ENCODE results near the gene PPP1R14D.

DNA sequence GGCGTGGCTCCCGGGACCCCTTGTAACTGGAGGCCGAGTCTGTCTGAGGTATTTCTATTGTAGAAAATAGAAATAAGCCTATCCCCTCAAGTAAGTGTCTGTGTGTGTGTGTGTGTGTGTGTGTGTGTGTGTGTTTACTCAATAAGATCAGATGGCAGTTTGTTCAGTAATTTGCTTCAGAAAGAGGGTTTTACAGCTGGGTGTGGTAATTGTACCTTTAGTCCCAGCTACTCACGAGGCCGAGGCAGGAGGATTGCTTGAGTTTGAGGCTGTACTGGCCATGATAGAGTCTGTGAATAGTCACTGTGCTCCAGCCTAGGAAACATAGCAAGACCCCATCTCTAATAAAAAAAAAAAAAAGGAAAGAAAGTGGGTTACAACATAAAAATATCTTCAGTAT, 24.0 kb upstream of the PPP1R14D start:
- TF ChIP-seq, protein P1, sequence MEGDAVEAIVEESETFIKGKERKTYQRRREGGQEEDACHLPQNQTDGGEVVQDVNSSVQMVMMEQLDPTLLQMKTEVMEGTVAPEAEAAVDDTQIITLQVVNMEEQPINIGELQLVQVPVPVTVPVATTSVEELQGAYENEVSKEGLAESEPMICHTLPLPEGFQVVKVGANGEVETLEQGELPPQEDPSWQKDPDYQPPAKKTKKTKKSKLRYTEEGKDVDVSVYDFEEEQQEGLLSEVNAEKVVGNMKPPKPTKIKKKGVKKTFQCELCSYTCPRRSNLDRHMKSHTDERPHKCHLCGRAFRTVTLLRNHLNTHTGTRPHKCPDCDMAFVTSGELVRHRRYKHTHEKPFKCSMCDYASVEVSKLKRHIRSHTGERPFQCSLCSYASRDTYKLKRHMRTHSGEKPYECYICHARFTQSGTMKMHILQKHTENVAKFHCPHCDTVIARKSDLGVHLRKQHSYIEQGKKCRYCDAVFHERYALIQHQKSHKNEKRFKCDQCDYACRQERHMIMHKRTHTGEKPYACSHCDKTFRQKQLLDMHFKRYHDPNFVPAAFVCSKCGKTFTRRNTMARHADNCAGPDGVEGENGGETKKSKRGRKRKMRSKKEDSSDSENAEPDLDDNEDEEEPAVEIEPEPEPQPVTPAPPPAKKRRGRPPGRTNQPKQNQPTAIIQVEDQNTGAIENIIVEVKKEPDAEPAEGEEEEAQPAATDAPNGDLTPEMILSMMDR (IDR thresholded peaks at IDR 0.05): no peak
- no peak for TF ChIP-seq POLR2A (IDR thresholded peaks at IDR 0.05)
- TF ChIP-seq EP300 (IDR thresholded peaks at IDR 0.05): no peak
